RWPE1 (cell line): Measurements from ENCODE around the gene OTOG.

ENCODE experiments used
- CTCF ChIA-PET: fragments of 350-600 bp; sonication (Branson Sonifier 250); formaldehyde crosslinking; extraction: SDS; loops from one replicate; lab custom pipeline; 2021; lab: Yijun Ruan, JAX
- POLR2A ChIA-PET: fragments of 400-600 bp; formaldehyde crosslinking; extraction: SDS; loops from one replicate; lab custom pipeline; 2020; ENCODE audit warnings: antibody characterized with exemption; ENCODE audit not compliant: low non-redundant PET; lab: Yijun Ruan, JAX
- DNase-seq: peaks from one replicate; pipeline ENCODE4 v3.0.0; 2012; ENCODE audit warnings: low spot score
- H3K27ac ChIP-seq: fragments of 450-650 bp; 2 replicates; pipeline ENCODE4 v1.5.1; 2017
- TF ChIP-seq, protein P1 (sequence below): fragments of 450-650 bp; conservative IDR thresholded peaks from 2 replicates; pipeline ENCODE4 v1.5.1; 2017; ENCODE audit warnings: low read depth, mild to moderate bottlenecking

OTOG gene

GRCh38 chr11:17693531-17693930, 146.5 kb downstream of the OTOG start:
- ChIA-PET CTCF (no interaction called here), POLR2A (no interaction called here)

GRCh38 chr11:17694494-17695110, 147.5 kb downstream of the OTOG start:
- POLR2A ChIA-PET, result no interaction called here
- TF ChIP-seq, protein P1, sequence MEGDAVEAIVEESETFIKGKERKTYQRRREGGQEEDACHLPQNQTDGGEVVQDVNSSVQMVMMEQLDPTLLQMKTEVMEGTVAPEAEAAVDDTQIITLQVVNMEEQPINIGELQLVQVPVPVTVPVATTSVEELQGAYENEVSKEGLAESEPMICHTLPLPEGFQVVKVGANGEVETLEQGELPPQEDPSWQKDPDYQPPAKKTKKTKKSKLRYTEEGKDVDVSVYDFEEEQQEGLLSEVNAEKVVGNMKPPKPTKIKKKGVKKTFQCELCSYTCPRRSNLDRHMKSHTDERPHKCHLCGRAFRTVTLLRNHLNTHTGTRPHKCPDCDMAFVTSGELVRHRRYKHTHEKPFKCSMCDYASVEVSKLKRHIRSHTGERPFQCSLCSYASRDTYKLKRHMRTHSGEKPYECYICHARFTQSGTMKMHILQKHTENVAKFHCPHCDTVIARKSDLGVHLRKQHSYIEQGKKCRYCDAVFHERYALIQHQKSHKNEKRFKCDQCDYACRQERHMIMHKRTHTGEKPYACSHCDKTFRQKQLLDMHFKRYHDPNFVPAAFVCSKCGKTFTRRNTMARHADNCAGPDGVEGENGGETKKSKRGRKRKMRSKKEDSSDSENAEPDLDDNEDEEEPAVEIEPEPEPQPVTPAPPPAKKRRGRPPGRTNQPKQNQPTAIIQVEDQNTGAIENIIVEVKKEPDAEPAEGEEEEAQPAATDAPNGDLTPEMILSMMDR, result no peak
- H3K27ac ChIP-seq, result no peak overlapping the region
- DNase-seq, result no peak
- CTCF ChIA-PET, result no interaction called here

More at GRCh38 chr11:17693531-17693930, 146.5 kb downstream of the OTOG start:
- TF ChIP-seq, protein P1, result no peak
- H3K27ac ChIP-seq, result no peak overlapping the region
- DNase-seq, result no peak

GRCh38 chr11:17695454-17696441, 148.7 kb downstream of the OTOG start:
- ChIA-PET CTCF (no interaction called here), POLR2A (no interaction called here)
- DNase-seq, result no peak
- TF ChIP-seq, protein P1, result no peak
- H3K27ac ChIP-seq, result no peak overlapping the region

- no peak for DNase-seq
- no peak overlapping the region for H3K27ac ChIP-seq
- CTCF ChIA-PET, result no interaction called here
- TF ChIP-seq, protein P1, result no peak
- POLR2A ChIA-PET, result no interaction called here
Measured at GRCh38 chr11:17696741-17697140, 149.7 kb downstream of the OTOG start.
